Measurements from ENCODE around the gene LTBP3.
A peak's percentile ranks its signal among the peaks of the same experiment; 100 is the strongest.
"Not testable (repeated sequence)": the region's sequence is repeated elsewhere in the genome, so short reads cannot be mapped to it uniquely, and the experiment has no call there.

Gene LTBP3

DNA sequence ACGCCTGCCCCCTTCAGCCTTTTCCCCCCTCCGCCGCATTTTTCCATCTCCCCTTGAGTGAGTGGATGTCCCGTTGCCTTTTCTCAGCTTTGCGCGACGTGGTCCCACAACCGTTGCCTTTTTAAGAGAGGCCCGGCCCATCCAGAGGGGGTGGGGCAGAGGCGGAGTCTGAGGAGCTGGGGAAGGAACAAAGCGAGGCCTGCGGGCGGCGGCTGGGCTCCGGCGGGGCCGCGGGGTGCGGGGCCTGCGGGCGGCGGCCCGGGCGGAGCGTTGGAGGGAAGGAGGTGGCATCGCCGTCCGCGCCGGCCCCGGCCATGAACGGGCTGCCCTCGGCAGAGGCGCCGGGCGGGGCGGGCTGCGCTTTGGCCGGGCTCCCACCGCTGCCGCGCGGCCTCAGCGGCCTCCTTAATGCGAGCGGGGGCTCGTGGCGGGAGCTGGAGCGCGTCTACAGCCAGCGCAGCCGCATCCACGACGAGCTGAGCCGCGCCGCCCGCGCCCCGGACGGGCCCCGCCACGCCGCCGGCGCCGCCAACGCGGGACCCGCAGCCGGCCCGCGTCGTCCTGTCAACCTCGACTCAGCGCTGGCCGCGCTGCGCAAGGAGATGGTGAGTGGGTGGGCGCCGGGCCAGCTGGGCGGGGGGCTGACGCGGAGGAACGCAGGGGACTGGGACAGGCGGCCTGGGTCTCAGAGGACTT lies 14.3 kb upstream of the LTBP3 start, which contains the start of gene FAM89B:
TSS of gene FAM89B (plus strand) at position 183 of the 696 bp plus-strand sequence. CDS start at position 315, 132 bp downstream.
- DNase-seq: peak; percentile 84 to 88 (median 87)
- H3K9me3 Mint-ChIP-seq: no peaks in the 10 kb centered on the region
- peak; percentile 18 for ATAC-seq (replicated peaks)
- no peaks in the 10 kb centered on the region for H3K27me3 Mint-ChIP-seq
- H3K36me3 Mint-ChIP-seq (ENCODE audit: insufficient read depth): peaks cover 82% of the 10 kb centered on the region
- H3K27ac Mint-ChIP-seq: peak within 1 kb of the TSS; percentile 91 to 99
- H3K4me3 Mint-ChIP-seq: peak within 1 kb of the TSS; percentile 98 to 99
- peaks cover 61 to 67% of the 10 kb centered on the region in 2 donors for H3K4me1 Mint-ChIP-seq (ENCODE audit: low read depth in 2 of 2)

DNA sequence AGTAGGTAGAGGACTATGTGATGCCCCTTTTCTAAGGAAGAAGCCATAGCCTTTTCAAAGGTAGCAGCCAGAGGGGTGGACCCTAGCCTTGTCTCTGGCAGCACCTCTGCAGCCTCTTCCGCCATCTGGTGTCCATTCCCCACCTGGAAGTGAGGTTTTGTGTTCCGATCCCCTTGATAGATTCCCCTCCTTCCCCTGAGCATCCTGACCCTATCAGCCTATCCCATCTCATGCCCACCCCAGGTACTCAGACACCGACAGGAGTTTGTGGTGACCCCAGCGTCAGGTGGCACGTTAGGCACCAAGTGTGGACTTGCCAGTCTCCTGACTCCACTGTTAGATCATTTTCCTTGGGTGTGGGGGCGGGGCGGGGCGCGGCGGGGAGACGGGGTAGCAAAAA lies 13.8 kb upstream of the LTBP3 start:
- H3K4me3 Mint-ChIP-seq: peak overlapping the region; percentile 98 to 99
- H3K4me1 Mint-ChIP-seq (ENCODE audit: low read depth in 2 of 2): peaks cover 60 to 63% of the 10 kb centered on the region in 2 donors
- H3K36me3 Mint-ChIP-seq (ENCODE audit: insufficient read depth): peaks cover 79% of the 10 kb centered on the region
- no peaks in the 10 kb centered on the region for H3K27me3 Mint-ChIP-seq
- ATAC-seq (replicated peaks) (no peak), DNase-seq (no peak)
- H3K9me3 Mint-ChIP-seq: no peaks in the 10 kb centered on the region
- peak overlapping the region; percentile 91 to 99 for H3K27ac Mint-ChIP-seq

DNA sequence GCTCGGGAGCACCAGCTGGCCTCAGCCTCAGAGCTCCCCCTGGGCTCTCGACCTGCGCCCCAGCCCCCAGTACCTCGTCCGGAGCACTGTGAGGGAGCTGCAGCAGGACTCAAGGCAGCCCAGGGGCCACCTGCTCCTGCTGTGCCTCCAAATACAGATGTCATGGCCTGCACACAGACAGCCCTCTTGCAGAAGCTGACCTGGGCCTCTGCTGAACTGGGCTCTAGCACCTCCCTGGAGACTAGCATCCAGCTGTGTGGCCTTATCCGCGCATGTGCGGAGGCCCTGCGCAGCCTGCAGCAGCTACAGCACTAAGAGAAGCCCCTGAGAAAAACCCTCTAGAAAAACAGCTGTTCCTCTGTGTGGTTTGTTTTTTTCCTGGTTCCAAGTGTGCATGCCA lies 13.3 kb upstream of the LTBP3 start:
- Mint-ChIP-seq H3K27me3 (no peaks in the 10 kb centered on the region), H3K9me3 (no peaks in the 10 kb centered on the region), H3K4me1 (ENCODE audit: low read depth in 2 of 2) (peaks cover 59 to 63% of the 10 kb centered on the region in 2 donors), H3K27ac (peak overlapping the region; percentile 98 to 99), H3K4me3 (peak overlapping the region; percentile 98 to 99), H3K36me3 (ENCODE audit: insufficient read depth) (peaks cover 73% of the 10 kb centered on the region)
- no peak for DNase-seq
- ATAC-seq (replicated peaks): no peak

DNA sequence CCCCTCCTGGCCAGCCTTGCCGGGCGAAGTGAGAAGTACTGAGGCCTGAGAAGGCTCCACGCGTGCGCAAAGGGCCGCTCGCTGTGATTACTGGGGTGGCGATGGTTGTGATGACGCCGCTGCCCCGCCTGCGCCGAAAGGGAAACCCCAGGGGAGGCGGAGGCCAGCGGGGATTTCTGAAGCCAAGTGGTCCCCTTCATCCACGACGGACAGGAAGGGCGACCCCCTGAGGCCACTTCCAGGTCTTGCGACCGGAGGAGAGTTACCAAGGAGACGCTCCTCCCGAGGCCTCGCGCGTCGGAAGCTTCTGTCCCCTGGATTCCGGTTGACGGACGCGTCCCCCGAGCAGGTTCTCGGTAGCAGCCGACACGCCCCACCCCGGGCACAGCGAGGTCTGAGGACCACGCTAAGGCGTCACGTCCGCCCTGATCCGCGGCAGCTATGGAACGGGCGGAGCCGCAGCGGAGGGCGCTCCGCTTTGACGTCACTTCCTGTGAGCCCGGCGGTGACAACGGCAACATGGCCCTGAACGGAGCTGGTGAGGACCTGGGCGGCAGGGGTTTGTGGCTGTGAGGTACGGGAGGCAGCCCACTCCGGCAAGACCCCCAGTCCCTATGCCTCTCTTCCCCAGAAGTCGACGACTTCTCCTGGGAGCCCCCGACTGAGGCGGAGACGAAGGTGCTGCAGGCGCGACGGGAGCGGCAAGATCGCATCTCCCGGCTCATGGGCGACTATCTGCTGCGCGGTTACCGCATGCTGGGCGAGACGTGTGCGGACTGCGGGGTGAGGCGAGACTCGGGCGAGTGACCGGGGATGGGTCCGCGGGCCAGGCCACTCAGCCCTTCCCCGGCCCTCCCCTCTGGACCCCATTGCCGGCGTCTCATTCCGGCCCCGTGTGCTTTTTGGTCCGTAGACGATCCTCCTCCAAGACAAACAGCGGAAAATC lies 12.1 kb upstream of the LTBP3 start, which contains the start of gene ZNRD2:
TSS of gene ZNRD2 (plus strand) at position 505 of the 946 bp plus-strand sequence. CDS start at position 520, 15 bp downstream.
- peak within 1 kb of the TSS; percentile 98 to 99 for H3K27ac Mint-ChIP-seq
- no peaks in the 10 kb centered on the region for H3K27me3 Mint-ChIP-seq
- H3K4me3 Mint-ChIP-seq: peak within 1 kb of the TSS; percentile 98 to 99
- DNase-seq: peak; percentile 97
- H3K36me3 Mint-ChIP-seq (ENCODE audit: insufficient read depth): peaks cover 71% of the 10 kb centered on the region
- peaks cover 68 to 71% of the 10 kb centered on the region in 2 donors for H3K4me1 Mint-ChIP-seq (ENCODE audit: low read depth in 2 of 2)
- H3K9me3 Mint-ChIP-seq: no peaks in the 10 kb centered on the region
- ATAC-seq (replicated peaks): peak; percentile 66

DNA sequence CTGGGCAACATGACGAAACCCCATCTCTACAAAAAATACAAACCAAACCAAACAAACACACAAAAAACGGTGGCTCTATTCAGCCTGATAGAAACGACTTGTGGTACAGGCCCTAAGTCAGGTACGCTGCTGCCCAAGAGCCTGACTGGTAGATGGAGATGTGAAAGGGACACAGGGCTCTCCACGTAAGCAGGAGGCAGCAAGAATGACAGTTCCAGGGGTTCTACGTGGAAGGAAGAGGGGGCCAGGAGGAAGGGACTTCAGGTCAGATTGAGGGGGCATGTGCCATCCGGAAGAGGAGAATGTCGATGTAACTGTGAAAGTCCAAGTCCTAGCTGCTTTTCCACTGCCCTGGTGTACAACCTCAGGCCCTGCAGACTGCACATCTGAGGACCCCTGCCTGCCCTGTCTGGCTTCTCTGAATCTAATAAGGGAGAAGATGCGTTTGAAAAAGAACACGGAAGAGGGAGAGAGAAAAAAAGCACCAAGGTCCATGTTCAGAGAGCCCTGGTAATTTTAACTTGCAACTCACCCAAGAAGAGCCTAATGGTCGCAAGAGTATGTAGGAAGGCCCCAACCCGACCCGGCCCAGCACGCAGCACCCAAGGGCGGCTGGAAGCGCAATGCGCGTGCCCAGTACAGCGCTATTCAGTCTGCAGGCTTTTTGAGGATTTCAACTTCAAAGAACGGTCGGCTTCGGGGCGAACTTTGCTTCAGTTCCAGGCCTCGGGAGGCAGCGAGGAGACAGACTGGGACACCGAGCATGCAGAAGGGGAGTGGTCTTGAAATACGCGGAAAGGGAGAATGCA lies 11.2 kb upstream of the LTBP3 start:
- peak overlapping the region; percentile 98 to 99 for H3K4me3 Mint-ChIP-seq
- peaks cover 63% of the 10 kb centered on the region for H3K36me3 Mint-ChIP-seq (ENCODE audit: insufficient read depth)
- H3K27ac Mint-ChIP-seq: peak overlapping the region; percentile 98 to 99
- peaks cover 65 to 71% of the 10 kb centered on the region in 2 donors for H3K4me1 Mint-ChIP-seq (ENCODE audit: low read depth in 2 of 2)
- DNase-seq (no peak), ATAC-seq (replicated peaks) (peak; percentile 18)
- H3K27me3 Mint-ChIP-seq: no peaks in the 10 kb centered on the region
- H3K9me3 Mint-ChIP-seq: no peaks in the 10 kb centered on the region

DNA sequence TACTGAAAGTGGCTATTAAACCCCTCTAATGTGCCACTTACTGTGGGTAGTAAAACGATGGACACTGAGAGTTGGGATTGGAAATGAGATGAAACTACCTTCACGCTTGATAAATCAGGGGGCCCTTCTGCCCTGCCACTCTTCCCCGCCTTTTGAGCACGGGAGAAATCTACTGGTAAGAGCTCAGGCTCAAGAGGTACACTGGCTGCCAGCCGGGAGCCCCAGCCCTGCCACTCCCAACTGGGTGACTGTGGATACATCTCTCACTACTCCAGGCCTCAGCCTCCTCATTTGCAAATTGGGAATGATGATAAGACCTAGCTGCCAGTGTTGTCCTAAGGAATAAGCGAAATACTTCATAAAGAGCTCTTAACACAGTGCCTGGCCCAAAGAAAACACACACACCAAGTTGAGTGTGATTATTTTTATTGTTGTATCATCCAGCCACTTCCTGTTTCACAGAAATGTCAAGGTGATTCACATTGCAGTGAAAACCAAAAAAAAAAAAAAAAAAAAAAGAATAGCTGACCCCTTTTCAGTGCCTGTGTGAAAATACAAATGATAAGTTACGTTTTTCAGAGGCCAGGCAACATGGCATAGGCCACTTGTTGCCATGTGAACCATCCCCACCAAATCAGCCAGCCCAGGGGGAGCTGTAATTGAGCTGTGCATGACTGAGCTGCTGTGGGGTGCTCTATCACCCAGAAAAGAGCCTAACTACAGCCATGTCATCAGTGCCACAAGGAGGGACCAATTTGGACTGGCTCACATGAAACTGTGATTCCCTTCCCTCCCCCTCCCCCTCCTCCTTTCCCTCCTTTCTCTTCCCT lies 7.7 kb upstream of the LTBP3 start:
- H3K4me1 Mint-ChIP-seq (ENCODE audit: low read depth in 2 of 2): peaks cover 48% of the 10 kb centered on the region in 2 donors
- peak; percentile 55 for ATAC-seq (replicated peaks)
- H3K4me3 Mint-ChIP-seq: peak overlapping the region; percentile 71 to 76
- DNase-seq: peak; percentile 61 to 74 (median 71)
- H3K27me3 Mint-ChIP-seq: no peaks in the 10 kb centered on the region
- no peaks in the 10 kb centered on the region for H3K9me3 Mint-ChIP-seq
- peaks cover 33% of the 10 kb centered on the region for H3K36me3 Mint-ChIP-seq (ENCODE audit: insufficient read depth)
- H3K27ac Mint-ChIP-seq: peak overlapping the region; percentile 92 to 93

DNA sequence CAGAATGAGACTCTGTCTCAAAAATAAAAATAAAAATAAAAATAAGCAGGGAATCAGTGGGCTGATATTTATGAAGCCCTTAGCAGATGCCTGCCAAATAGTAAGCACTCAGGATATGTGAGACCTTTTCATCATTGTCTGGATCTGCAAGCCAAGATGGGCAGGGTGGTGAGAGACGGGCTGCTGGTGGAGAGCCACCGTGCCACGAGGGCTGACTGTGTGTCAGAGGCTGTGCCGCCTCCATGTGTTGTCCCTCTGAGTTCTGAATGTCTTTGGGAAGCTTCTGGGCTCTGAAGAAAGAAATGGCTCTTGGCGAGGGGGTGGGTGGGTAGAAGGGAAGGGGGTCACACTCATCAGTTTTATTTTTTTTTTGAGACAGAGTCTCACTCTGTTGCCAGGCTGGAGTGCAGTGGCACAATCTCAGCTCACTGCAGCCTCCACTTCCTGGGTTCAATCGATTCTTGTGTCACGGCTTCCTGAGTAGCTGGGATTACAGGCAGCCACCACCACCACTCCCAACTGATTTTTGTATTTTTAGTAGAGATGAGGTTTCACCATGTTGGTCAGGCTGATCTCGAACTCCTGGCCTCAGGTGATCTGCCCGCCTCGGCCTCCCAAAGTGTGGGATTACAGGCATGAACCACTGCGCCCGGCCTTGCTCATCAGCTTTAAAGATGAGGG lies 6.9 kb upstream of the LTBP3 start:
- peaks cover 25% of the 10 kb centered on the region for H3K36me3 Mint-ChIP-seq (ENCODE audit: insufficient read depth)
- not testable (repeated sequence) for DNase-seq; ATAC-seq (replicated peaks); H3K27me3 Mint-ChIP-seq; H3K9me3 Mint-ChIP-seq
- H3K27ac Mint-ChIP-seq: peak overlapping the region; percentile 92 to 93
- H3K4me1 Mint-ChIP-seq (ENCODE audit: low read depth in 2 of 2): peaks cover 49 to 50% of the 10 kb centered on the region in 2 donors
- H3K4me3 Mint-ChIP-seq: peak overlapping the region; percentile 71 to 76

DNA sequence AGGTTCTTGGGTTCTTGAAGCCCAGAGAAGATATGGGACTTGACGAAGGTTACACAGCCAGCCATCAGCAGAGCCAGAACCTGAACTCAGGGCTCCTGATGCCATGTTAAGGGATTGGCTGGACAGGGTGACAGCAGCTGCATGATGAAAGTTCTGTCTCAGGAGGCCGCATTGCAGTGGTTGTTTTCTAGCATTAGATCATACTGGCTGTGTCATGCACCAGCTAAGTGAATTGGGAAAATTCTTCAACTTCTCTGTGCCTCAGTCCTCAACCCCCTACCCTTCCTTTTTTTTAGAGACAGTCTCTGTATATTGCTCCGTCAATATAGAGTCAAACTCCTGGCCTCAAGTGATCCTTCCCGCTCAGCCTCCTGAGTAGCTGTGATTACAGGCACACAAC lies 5.4 kb upstream of the LTBP3 start:
- Mint-ChIP-seq H3K27me3 (no peaks in the 10 kb centered on the region), H3K9me3 (no peaks in the 10 kb centered on the region), H3K27ac (peak overlapping the region; percentile 75), H3K4me1 (ENCODE audit: low read depth in 2 of 2) (peaks cover 40 to 44% of the 10 kb centered on the region in 2 donors), H3K36me3 (ENCODE audit: insufficient read depth) (peaks cover 12% of the 10 kb centered on the region), H3K4me3 (no peak overlapping the region)
- DNase-seq (no peak), ATAC-seq (replicated peaks) (no peak)

DNA sequence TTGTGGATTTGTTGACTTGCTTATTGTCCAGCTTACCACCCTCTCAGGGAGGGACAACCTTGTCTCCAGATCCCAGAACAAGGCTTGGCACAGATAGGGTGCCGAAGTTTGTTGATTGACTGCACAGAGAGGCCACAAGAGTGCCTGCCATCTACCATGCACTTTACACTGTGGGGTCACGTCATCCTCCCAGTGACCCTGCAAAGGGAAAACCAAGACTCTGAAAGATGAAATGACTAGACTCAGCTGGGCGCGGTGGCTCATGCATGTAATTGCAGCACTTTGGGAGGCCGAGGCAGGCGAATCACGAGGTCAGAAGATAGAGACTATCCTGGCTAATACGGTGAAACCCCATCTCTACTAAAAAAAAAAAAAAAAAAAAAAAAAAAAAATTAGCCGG lies 4.6 kb upstream of the LTBP3 start:
- Mint-ChIP-seq H3K4me1 (ENCODE audit: low read depth in 2 of 2) (peaks cover 37 to 38% of the 10 kb centered on the region in 2 donors), H3K4me3 (no peak overlapping the region), H3K27ac (peak overlapping the region in 1 of 2 donors; percentile 75), H3K9me3 (no peaks in the 10 kb centered on the region), H3K36me3 (ENCODE audit: insufficient read depth) (peaks cover 5% of the 10 kb centered on the region), H3K27me3 (no peaks in the 10 kb centered on the region)
- ATAC-seq (replicated peaks) (no peak), DNase-seq (no peak)

DNA sequence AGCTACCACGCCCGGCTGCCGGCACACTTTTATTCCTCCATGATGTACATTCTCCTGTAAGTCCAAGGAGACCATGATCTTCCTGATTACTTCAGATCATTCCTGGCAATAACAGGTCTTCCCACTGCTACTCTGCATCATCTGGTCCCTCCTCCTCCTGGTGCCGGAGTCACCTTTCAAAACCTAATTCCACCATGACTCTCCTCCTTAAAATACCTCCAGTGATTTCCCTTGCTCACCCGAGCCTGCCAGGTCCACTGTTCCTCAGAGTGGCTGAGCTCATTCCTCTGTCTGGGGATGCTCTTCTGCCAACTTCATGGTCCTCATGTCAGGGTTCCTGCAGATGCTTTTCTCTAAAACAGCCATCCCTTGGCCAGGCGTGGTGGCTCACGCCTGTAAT lies 3.9 kb upstream of the LTBP3 start:
- Mint-ChIP-seq H3K4me3 (no peak overlapping the region), H3K4me1 (ENCODE audit: low read depth in 2 of 2) (peaks cover 41 to 43% of the 10 kb centered on the region in 2 donors), H3K27ac (no peak overlapping the region), H3K9me3 (no peaks in the 10 kb centered on the region), H3K27me3 (no peaks in the 10 kb centered on the region), H3K36me3 (ENCODE audit: insufficient read depth) (peaks cover 8% of the 10 kb centered on the region)
- no peak for ATAC-seq (replicated peaks)
- no peak for DNase-seq

DNA sequence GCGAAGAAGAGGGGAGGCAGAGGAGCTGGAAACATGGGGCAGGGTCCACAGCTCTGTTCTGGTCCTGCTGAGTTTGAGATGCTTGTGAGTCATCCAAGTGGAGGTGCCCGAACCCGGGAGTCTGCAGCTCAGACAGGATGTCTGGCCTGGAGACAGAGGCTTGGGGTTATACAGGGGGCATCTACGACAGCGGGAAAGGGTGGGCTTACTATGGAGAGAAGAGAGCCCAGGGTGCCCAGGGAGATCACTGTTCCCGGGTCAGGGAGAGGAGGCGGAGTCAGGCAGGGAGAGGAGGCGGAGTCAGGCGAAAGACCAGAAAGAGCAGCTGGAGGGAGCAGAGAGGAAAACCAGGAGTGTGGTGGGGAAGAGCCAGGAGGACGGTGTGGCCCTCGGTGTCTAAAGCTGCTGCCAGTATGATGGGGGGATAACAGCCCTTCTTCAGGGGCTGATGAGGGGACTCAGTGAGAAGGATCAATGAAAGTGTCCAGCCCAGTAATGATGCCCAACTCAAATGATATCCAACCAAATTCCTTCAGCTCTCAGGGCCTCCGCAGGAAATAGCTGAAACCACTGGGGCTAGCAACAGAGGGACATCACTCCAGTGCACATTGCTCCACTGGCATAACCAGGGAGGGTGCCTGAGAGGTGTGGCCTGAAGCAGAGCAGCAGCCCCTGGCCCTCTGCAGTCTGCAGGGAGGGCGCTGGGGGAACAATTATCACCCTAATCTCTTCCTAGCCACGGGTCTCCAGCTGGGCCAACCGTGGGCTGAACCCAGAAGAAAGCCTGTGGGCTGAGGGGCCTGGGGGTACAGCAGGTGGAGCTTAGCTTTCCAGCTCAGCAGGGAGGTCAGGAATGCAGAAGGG lies 2.6 kb upstream of the LTBP3 start:
- H3K9me3 Mint-ChIP-seq: no peaks in the 10 kb centered on the region
- no peaks in the 10 kb centered on the region for H3K27me3 Mint-ChIP-seq
- no peak overlapping the region for H3K4me3 Mint-ChIP-seq
- ATAC-seq (replicated peaks) (no peak), DNase-seq (no peak)
- peak overlapping the region; percentile 83 to 84 for H3K27ac Mint-ChIP-seq
- H3K36me3 Mint-ChIP-seq (ENCODE audit: insufficient read depth): peaks cover 8% of the 10 kb centered on the region
- H3K4me1 Mint-ChIP-seq (ENCODE audit: low read depth in 2 of 2): peaks cover 40 to 44% of the 10 kb centered on the region in 2 donors

All from effector memory CD8-positive, alpha-beta T cell (primary cell).